Measurements from ENCODE around the gene RBM4. TPM values are rescaled to one million over a fixed set of nuclear protein-coding genes. Genes with fewer than 3 reads are reported as not detected.

RBM4 gene
- total and polyA plus RNA-seq, 2 of the 13 experiments (the other 11 are each of a cell fraction or from before 2014, with no cell fraction given) = 126 to 136 TPM

- TF ChIP-seq ZBTB3 (CRISPR knock-in tag; IDR thresholded peaks at IDR 0.05; ENCODE audit: borderline replicate concordance, low read depth) = peak; percentile 74; the same call in 1 of the 2 replicates
- TF ChIP-seq, protein P1, sequence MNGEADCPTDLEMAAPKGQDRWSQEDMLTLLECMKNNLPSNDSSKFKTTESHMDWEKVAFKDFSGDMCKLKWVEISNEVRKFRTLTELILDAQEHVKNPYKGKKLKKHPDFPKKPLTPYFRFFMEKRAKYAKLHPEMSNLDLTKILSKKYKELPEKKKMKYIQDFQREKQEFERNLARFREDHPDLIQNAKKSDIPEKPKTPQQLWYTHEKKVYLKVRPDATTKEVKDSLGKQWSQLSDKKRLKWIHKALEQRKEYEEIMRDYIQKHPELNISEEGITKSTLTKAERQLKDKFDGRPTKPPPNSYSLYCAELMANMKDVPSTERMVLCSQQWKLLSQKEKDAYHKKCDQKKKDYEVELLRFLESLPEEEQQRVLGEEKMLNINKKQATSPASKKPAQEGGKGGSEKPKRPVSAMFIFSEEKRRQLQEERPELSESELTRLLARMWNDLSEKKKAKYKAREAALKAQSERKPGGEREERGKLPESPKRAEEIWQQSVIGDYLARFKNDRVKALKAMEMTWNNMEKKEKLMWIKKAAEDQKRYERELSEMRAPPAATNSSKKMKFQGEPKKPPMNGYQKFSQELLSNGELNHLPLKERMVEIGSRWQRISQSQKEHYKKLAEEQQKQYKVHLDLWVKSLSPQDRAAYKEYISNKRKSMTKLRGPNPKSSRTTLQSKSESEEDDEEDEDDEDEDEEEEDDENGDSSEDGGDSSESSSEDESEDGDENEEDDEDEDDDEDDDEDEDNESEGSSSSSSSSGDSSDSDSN (CRISPR knock-in tag; IDR thresholded peaks at IDR 0.05) = peak; percentile 73
- TF ChIP-seq, protein P2, sequence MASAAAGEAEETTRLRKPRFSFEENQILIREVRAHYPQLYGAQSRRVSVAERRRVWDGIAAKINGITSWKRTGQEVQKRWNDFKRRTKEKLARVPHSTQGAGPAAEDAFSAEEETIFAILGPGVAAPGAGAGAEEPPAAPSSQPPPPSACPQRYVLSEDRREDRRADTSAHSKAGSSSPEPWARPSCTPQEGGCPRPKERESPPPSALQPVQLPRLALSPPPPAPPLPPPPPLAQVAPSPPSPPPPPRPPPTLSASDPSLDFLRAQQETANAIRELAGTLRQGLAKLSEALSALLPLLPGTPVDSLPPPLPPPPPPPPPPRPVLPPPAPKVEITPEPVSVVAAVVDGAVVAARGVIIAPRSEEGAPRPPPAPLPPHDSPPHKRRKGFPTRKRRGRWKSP (CRISPR knock-in tag; IDR thresholded peaks at IDR 0.05) = no peak
- no peak for TF ChIP-seq KAT2B (IDR thresholded peaks at IDR 0.05; ENCODE audit: borderline replicate concordance, low read depth, low read length)
- no peak for TF ChIP-seq ZNF75D (CRISPR knock-in tag; IDR thresholded peaks at IDR 0.05; ENCODE audit: borderline replicate concordance)
- peak; percentile 91 for TF ChIP-seq GATA4 (IDR thresholded peaks at IDR 0.05; ENCODE audit: borderline replicate concordance, low read depth)
- TF ChIP-seq TOPORS (CRISPR knock-in tag; IDR thresholded peaks at IDR 0.05) = peak; percentile 85; the same call in 1 of the 2 replicates
- TF ChIP-seq, protein P3, sequence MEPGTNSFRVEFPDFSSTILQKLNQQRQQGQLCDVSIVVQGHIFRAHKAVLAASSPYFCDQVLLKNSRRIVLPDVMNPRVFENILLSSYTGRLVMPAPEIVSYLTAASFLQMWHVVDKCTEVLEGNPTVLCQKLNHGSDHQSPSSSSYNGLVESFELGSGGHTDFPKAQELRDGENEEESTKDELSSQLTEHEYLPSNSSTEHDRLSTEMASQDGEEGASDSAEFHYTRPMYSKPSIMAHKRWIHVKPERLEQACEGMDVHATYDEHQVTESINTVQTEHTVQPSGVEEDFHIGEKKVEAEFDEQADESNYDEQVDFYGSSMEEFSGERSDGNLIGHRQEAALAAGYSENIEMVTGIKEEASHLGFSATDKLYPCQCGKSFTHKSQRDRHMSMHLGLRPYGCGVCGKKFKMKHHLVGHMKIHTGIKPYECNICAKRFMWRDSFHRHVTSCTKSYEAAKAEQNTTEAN (CRISPR knock-in tag; conservative IDR thresholded peaks at IDR 0.05) = peak; percentile 79
- 0 out of 2 replicates have a peak, but pooled peaks have one; percentile 35 for TF ChIP-seq CHCHD3 (CRISPR knock-in tag; IDR thresholded peaks at IDR 0.05)
- peak; percentile 75 for TF ChIP-seq PITX1 (CRISPR knock-in tag; IDR thresholded peaks at IDR 0.05)
- TF ChIP-seq, protein P4, sequence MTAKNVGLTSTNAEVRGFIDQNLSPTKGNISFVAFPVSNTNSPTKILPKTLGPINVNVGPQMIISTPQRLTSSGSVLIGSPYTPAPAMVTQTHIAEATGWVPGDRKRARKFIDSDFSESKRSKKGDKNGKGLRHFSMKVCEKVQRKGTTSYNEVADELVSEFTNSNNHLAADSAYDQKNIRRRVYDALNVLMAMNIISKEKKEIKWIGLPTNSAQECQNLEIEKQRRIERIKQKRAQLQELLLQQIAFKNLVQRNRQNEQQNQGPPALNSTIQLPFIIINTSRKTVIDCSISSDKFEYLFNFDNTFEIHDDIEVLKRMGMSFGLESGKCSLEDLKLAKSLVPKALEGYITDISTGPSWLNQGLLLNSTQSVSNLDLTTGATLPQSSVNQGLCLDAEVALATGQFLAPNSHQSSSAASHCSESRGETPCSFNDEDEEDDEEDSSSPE (CRISPR knock-in tag; IDR thresholded peaks at IDR 0.05) = peak; percentile 90
- peak; percentile 49; the same call in 1 of the 2 replicates for TF ChIP-seq ZFP90 (CRISPR knock-in tag; IDR thresholded peaks at IDR 0.05; ENCODE audit: borderline replicate concordance)
- no peak for TF ChIP-seq FOXM1 (CRISPR knock-in tag; IDR thresholded peaks at IDR 0.05)
- 0 out of 2 replicates have a peak, but pooled peaks have one; percentile 35 for TF ChIP-seq ZSCAN22 (CRISPR knock-in tag; IDR thresholded peaks at IDR 0.05)
- 0 out of 2 replicates have a peak, but pooled peaks have one; percentile 56 for TF ChIP-seq ZNF17 (CRISPR knock-in tag; IDR thresholded peaks at IDR 0.05)
- peak; percentile 67 for TF ChIP-seq ZBTB7B (CRISPR knock-in tag; IDR thresholded peaks at IDR 0.05)
- peak; percentile 61 for TF ChIP-seq KMT2B (CRISPR knock-in tag; IDR thresholded peaks at IDR 0.05)
- TF ChIP-seq ZNF496 (CRISPR knock-in tag; IDR thresholded peaks at IDR 0.05; ENCODE audit: insufficient replicate concordance) = no peak
Observed at GRCh38 chr11:66592457-66593302, 45.8 kb upstream of the RBM4 start, which contains the start of the genes CCDC87 and CCS (continued).

Data from HepG2 (cell line).